GM12874 (cell line): ENCODE results near the gene C4orf17.

ENCODE experiments used
- CTCF ChIP-seq: IDR thresholded peaks from 2 replicates; pipeline ENCODE4 v1.5.1; 2011; ENCODE audit warnings: low read depth, mild to moderate bottlenecking, control low read depth, low read length, moderate library complexity; ENCODE audit not compliant: insufficient read depth

C4orf17 gene

GRCh38 chr4:99540277-99540939 is 29.6 kb downstream of the C4orf17 start:
- no peak for TF ChIP-seq CTCF

- no peak for TF ChIP-seq CTCF
Measured at GRCh38 chr4:99552872-99553271, 42.1 kb downstream of the C4orf17 start.

- TF ChIP-seq CTCF = no peak
Measured at GRCh38 chr4:99563310-99564186, 52.7 kb downstream of the C4orf17 start, which contains the start of gene TRMT10A. Gene TRMT10A, minus strand, starts transcription at chr4:99564039. Its CDS starts 4,701 bp downstream, at chr4:99559338.

- no peak for TF ChIP-seq CTCF
Measured at GRCh38 chr4:99564921-99565320, 54.1 kb downstream of the C4orf17 start.

GRCh38 chr4:99571883-99572282 is 61.1 kb downstream of the C4orf17 start:
- TF ChIP-seq CTCF = no peak

GRCh38 chr4:99572527-99573240 is 61.9 kb downstream of the C4orf17 start:
- no peak for TF ChIP-seq CTCF

- TF ChIP-seq CTCF = no peak
Measured at GRCh38 chr4:99573735-99574368, 63.0 kb downstream of the C4orf17 start.
